GM19351 (cell line): ENCODE measurements around the gene CENPL.
"Not testable (repeated sequence)": the region's sequence is repeated elsewhere in the genome, so short reads cannot be mapped to it uniquely, and the experiment has no call there.

Experiments used
- ATAC-seq: cut with Tn5 transposase; IDR thresholded peaks from one replicate; pipeline ENCODE4 v1.9.1; 2021; ENCODE audit warnings: mild to moderate bottlenecking, moderate library complexity; ENCODE audit not compliant: unreplicated experiment

The CENPL gene

DNA sequence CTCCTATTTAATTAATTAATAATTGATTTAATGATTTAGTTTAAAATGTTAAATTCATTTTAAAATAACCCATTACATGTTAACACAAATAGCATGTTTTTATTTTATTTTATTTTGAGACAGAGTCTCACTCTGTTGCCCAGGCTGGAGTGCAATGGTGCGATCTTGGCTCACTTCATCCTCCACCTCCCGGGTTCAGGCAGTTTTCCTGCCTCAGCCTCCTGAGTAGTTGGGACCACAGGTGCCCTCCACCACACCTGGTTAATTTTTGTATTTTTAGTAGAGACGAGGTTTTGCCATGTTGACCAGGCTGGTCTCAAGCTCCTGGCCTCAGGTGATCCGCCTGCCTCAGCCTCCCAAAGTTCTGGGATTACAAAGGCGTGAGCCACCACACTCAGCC is 34.9 kb upstream of the CENPL start:
- ATAC-seq, result not testable (repeated sequence)

DNA sequence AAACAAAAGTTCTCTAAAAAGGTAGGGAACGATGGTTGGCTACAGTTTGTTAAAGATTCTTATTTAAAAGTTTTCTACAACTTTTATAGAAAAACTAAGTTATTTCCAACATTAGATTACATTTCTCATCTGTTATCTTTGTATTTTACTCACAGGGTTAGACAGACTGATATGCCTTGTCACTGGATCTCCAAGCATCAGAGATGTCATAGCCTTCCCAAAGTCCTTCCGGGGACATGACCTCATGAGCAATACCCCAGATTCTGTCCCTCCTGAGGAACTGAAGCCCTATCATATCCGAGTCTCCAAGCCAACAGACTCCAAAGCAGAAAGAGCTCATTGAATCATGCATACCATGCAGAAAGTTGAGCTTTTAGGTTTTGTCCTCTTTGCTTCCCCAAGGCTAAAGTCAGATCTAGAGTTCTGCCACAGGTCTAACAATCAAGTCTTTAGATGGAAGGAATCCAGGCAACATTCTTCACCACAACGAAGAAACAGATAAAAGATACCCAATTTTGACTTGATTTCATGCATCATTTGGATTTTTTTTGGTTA is 32.8 kb upstream of the CENPL start:
- no peak for ATAC-seq

DNA sequence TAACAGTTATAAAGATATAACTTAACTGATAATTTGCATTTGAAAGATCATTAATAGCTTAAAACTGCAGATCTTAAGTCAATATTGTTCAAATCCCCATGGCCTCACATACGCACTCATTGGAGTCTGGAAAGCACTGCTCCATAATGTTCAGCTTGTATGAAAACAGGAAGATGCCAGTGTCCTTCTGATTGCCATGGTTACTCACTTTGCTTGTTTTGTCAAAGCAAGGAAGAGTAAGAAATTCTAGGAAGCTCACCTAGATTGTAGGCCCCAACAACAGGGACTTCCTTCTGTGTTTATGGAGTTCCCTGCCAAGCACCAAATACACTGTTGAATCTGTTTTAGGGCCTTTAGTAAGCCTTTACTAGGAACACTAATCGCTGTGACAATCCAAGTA is 32.2 kb upstream of the CENPL start:
- ATAC-seq, result no peak

DNA sequence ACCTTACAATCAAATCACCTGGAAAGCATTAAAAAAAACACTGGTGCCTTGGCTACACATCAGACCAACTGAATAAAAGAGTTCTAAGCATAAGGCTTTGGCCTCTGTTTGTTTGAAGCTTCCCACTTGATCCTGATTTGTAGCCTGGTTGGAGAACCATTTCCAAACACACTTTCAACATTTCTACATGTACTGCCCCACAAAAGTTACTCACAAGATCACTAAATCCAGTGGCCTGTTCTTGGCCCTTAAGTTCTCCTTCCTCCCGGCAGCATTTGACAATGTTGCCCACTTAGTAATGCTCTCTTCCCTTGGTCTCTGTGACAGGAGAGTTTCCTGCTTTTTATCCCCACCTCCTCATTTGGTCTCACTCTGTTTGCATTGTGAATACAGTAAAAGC is 31.3 kb upstream of the CENPL start:
- ATAC-seq, result no peak

DNA sequence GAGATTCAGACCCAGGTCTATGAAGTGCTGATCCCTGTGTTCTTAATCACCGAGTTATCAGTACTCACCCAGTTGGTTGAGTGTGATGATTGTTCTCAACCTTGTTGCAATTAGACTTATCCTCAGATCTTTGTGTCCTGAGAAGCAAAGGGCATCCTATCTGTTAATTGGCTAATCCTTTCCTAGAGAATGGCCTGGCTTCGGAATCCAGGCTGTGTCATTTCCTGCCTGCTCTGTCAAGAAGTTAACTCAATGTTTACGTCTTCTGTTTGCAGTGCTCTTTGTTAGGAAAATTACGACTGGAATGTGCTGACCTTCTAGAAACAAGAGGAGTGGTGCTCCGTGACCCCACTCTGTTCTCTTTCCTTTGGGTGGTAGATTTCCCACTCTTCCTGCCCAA is 28.4 kb upstream of the CENPL start:
- ATAC-seq, result no peak

DNA sequence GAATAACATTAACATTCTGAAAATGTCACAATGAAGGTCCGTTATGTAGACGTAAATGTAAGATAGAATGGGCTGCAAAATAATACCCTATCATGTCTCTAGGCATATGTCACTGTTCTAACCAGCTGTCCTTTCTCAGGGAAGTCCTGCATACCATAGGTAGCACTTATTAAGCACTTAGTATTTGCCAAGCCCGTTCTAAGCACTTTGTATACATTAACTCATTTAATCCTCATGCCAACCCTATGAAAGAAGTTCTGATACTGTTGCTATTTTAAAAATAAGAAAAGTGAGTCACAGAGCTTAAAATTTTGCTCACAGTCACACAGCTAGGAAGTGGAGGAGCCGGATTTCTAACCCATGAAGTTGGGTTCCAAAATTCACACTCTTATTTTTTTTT is 27.4 kb upstream of the CENPL start:
- ATAC-seq, result no peak

DNA sequence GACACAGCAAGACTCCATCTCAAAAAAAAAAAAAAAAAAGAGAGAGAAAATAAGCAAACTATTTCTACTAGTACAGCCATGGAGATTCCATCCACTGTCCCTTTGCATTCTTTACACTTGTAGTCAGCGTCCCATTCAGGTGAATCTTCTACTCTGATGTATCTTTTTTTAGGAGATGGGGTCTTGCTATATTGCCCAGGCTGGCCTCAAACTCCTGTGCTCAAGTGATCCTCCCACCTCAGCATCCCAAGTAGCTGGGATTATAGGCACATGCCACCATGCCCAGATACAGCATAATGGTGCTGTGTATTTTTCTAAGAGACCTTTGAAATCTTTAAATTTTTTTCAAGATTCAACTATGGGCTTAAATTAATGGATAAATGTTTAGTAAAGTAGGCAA is 8.1 kb upstream of the CENPL start:
- ATAC-seq, result no peak

DNA sequence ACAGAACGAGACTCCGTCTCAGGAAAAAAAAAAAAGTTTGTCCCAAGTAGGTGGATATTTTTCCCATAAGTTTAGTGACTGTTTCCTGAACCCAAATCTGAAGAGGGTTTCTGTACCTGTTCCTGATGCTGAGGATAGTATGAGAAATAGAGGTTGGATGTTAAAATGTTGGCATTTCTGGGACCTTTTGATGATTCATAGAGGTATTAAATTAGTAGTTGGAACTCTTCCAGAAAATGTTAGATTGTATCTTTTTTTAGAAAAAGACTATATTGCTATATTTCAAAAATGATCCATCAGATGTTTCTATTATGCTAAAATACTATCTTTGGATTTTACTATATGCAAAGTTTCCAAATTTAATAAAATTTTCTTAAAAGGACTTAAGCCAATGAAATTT is 2.9 kb upstream of the CENPL start:
- ATAC-seq, result no peak

DNA sequence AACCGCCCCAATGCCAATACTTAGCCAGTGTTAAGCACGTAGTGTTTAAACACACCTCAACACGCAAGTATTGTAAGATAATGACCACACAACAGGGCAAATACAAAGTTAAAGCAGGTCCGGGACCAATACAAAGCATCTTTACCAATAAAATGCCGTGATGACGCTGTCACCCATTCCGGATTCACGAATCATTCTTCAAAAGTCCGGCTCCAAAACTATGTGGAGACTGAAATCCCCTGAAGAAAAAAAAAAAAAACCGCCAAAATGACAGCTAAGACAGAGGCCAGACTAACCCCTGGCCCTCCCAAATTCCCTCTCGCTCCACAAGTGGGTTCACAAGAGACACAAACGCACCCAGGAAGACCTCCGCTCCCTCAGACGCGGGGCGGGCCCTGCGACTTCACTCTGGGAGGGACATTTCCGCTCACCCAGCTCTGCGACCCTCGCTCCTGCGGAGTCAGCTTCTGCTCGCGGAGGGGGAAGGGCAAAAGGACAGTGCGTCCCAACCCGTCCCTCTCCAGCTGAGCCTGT is 835 bp downstream of the CENPL start:
- peak; percentile 34 for ATAC-seq

DNA sequence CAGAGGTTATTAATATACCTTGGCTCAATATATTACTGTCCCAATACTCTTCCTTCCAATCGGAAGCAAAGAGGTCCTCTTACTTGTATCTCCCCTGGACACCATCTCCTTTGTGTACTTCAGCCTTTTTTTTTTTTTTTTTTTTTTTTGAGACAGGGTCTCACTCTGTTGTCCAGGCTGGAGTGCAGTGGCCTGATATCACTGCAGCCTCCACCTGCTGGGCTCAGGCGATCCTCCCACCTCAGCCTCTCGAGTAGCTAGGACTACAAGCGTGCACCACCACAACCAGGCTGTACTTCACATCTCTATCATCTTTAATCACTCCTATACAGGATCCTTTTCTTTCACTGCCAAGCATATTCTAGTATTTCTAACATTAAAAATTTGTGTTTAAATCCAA is 3.0 kb downstream of the CENPL start:
- ATAC-seq, result no peak

DNA sequence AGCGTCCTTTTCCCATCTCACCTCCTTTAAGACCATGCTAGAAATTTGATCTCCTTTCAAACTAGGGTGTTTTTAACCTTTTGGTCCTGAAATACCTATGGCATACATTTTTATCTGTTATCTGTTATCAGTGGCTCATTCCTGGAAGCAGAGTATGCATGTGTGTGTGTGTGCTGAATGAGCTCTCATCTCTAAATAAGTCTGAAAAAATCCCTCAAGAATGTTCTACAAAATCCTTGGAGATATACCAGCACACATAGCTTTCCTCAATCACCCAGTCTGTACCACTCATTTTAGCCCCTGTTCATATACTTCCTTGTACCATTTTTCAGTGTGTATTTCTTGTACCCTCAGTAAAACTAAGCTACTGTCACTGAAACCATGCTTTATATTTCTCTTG is 6.2 kb downstream of the CENPL start:
- no peak for ATAC-seq

DNA sequence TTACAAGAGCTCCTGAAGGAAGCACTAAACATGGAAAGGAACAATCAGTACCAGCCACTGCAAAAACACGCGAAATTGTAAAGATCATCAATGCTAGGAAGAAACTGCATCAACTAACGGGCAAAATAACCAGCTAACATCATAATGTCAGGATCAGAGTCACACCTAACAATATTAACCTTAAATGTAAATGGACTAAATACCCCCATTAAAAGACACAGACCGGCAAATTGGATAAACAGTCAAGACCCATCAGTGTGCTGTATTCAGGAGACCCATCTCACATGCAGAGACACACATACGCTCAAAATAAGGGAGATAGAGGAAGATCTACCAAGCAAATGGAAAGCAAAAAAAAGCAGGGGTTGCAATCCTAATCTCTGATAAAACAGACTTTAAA is 11.0 kb downstream of the CENPL start:
- not testable (repeated sequence) for ATAC-seq

DNA sequence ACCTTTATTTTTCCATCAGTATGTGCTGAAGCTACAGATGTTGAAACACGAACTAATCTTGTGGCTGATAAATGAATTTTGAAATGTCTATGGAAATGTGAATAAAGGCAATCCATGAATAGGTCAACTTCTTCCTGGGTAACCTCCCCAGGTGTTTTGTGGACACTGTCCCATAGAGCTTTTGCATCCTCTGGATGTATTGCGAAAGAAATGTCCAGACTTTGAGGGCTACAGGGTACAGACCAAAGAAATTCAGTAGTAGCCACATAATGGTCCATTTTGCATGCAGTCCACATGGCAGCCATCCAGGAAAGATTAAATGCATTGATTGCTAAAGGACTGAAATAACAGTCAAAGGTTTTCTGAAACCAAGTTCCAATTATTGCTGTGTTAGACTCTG is 21.7 kb downstream of the CENPL start:
- no peak for ATAC-seq

DNA sequence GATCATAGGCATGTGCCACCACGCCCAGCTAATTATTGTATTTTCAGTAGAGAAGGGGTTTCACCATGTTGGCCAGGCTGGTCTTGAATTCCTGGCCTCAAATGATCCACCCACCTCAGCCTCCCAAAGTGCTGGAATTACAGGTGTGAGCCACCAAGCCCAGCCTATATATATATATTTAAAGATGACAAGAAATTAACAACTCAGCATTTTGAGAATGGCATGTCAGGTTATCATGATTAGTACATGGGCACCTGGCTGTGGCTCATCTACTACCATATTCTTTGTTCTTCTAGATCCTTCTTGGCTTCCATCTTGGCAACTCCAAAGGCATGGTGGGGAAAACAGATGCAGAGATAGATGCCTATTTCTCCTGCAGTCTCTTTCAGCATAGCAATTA is 24.7 kb downstream of the CENPL start:
- ATAC-seq, result not testable (repeated sequence)

DNA sequence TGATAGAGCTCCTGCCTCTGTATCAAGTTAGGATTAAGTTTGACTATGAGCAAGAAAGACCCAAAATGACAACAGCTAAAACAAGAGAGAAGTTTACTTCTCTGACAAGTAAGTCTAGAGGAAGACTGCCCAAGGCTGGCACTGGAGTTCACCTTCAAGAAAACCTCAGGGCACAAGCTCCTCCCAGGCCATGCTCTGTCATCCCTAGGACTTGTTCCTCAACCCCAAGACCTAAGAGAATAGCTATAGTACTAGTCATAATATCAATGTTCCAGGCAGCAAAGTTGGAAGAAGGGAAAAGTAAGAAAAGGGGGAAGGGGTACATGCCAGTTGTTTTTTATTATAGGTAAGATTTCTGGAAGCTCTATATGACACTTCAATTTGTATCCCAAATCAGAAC is 26.6 kb downstream of the CENPL start:
- no peak for ATAC-seq

DNA sequence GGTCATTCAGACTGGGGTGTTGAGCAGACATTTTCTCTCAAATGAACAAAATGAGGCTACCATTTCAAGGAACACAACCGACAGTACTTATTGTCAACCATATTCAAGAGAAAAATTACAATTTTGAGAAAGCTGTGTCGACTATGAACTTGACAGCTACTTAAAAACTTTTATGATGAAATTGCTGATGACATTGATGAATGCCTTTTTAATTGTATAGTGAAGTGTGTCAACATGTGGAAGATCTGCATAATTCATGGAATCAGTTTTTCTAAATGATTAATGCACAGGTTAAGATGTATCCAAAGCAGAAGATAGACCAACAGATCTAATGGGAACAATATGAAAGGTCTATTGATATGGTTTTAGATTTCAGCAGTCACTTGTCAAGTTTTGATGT is 34.8 kb downstream of the CENPL start:
- no peak for ATAC-seq

DNA sequence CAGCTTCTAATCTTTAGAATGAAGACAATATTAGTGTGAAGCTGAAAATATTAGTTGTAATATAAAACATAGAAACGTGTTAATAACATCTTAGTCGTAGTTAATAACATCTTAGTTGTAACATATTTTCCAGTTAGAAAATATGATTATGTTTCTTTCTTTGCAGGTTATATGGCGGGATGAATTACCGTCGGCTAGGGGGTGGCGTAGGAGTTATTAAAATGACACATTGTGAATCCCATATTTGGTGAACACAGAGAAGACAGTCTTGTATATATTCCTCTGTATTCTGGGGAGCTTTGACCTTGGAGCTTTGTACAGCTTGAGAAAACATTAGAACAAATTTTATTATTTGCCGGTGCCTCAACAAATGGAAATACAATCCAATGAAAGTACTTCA is 39.7 kb downstream of the CENPL start:
- no peak for ATAC-seq

DNA sequence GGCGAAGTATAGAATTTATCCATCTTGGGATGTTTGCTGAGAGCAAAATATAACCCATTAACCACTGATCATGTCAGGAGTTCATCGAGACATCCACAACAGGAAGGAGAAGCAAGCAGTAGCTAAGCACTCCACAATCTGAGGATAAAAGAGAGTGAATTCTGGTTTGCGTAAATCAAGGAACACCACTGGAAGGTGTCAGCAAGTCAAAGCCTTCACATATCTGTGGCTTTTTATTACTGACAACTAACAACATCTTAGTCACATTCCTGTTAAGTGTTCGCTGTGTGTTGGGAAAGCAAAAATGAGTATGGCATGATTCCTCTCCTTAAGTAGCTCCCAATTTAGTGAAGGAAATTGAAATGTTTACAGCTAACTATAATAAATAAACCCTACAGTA is 44.7 kb downstream of the CENPL start:
- ATAC-seq, result no peak

DNA sequence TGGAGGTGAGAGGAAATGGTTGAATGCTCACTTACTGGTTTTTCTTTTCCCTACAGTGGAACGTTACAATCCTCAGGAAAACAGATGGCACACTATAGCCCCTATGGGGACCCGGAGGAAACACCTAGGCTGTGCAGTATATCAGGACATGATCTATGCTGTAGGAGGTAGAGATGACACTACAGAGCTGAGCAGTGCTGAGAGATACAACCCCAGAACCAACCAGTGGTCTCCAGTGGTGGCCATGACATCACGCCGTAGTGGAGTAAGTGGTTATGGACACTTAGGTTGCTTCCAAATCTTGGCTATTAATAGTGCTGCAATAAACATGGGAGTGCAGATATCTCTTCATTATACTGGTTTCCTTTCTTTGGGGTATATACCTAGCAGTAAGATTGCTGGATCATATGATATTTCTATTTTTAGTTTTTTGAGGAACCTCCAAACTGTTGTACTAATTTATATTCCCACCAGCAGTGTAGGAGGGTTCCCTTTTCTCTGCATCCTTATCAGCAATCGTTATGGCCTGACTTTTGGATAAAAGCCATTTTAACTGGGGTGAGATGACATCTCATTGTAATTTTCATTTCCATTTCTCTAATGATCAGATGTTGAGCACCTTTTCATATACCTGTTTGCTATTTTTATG is 49.0 kb downstream of the CENPL start:
- ATAC-seq, result no peak

DNA sequence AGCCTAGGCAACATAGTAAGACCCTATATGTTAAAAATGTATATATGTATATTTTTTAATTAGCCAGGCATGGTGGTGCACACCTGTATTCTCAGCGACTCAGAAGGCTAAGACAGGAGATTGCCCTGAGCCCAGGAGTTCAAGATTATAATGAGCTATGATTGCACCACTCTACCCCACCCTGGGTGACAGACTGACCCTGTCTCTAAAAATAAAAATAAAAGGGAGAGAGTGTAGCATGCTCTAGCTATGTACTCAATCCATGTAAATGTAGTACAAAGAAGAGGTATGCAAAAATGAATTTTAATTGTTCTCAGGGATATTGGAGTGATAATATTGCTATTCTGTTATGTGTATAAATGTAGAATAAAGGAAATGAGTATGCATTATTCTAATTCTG is 53.1 kb downstream of the CENPL start:
- ATAC-seq, result no peak

DNA sequence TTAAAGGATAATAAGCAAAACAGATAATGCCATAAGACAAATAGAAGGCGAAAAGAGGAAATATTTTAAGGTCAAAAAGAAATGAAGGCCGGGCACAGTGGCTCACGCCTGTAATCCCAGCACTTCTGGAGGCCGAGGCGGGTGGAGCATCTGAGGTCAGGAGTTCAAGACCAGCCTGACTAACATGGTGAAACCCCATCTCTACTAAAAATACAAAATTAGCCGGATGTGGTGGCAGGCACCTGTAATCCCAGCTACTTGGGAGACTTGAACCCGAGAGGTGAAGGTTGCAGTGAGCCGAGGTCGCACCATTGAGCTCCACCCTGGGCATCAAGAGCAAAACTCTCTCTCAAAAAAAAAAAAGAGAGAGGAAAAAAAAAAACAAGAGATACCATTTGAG is 54.4 kb downstream of the CENPL start:
- not testable (repeated sequence) for ATAC-seq

DNA sequence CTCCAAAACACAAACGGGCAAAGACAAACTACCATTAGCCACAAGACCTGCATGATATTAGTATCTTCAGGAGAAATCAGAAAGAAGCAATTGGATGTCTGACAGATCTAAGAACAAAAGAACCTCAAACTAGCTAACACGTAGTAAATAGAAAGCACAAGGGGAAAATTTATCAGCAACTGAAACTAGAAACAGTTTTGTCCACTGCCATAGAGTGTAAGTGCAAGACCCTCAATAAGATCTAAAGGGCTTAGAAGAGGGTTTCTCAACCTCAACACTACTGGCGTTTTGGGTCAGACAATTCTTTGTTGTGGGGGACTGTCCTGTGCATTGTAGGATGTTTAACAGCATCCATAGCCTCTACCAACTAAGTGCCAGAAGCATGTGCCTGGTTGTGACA is 55.9 kb downstream of the CENPL start:
- ATAC-seq, result no peak

DNA sequence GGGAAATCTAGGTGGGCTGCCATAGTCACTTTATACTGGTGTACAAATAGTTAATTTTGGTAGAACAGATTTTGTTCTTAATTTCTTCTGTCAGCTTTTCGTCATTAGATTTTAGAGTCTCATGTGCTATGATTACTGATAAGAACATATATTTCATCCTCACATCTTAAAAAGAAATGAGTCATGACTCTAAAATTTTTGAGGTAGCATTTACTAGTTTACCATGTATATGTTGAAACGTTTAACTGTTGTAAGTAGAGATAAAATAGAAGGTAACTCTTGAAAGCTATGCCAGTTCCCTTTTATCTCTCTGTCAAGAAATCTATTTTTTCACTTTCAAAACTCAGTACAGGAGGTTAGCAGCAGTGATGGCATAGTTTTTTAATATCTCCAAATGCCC is 56.5 kb downstream of the CENPL start:
- no peak for ATAC-seq
